COLO829 (cell line): Measurements from ENCODE around the gene CMIP.

Source experiments
- DNase-seq: peaks from one replicate; pipeline ENCODE4 v3.0.0; 2012; ENCODE audit warnings: low spot score

CMIP gene

DNA sequence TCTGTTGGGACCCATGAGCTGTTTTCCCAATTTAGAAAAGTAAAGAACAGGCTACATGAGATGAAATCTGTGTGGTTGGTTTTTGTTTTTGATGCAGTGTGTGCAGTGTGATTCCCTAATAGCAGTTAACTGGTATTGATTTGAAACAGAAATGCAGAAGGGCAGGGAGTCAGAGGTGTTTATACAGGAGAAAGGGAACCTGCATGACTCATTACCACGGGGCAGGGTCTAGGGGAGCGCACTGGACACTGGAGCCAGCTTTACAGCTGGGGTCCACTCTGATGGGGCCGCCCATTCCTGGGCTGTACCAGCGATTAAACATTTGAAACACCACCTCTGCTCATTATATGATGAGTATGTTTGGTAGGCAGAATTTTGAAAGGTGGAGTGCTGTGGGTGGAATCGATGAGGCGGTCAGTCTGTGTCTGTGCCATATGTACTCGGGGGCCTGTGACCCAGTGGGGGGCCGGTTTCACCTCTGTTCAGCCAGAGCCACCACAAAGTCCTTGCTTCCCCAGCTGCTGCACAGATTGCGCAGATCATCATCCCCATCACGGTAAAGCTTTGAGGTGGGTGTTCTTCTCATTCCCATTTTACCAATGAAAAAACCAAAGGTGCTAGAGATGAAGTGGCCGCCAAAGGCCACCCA, 142.5 kb downstream of the CMIP start:
- no peak for DNase-seq

GRCh38 chr16:81587626-81588160, 143.1 kb downstream of the CMIP start:
- no peak for DNase-seq

DNA sequence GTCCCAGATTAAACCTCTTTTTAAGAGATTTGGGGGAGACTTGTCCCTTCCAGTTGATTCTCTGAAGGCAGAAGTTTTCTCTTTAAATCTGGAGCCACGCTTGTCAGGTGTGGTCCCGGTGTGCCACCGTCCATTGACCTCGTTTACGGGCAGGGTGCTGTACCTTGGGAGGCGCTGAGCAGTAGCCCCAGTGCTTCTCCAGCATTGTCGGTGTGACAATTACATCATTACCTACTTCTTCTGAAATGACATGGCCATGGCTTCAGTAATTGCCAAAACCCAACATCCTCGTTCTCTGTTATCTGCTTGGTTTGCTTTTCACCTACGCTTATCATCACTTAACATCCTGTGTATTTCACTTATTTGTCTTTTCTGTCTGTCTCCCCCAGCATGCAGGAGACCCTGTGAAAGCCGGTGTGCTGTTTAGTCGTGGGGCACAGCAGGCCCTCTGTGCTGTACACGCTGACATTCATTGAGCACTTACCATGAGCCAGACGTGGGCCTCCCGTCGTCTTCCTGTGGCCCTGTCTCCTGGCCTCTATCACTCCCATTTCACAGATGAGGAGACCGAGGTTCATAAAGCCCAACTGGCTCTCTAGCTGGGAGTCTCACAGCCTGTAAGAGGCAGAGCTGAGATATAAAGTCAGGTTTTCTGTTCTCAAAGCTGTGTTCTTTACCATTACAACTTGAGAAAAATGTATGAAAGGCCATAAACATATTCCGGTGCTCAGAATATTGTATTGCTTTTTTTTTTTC, 143.9 kb downstream of the CMIP start:
- no peak for DNase-seq

- no peak for DNase-seq
Observed at GRCh38 chr16:81589975-81590650, 145.5 kb downstream of the CMIP start.

GRCh38 chr16:81590714-81591544, 146.3 kb downstream of the CMIP start:
- DNase-seq, result no peak

GRCh38 chr16:81591545-81591870, 146.9 kb downstream of the CMIP start:
- no peak for DNase-seq

DNA sequence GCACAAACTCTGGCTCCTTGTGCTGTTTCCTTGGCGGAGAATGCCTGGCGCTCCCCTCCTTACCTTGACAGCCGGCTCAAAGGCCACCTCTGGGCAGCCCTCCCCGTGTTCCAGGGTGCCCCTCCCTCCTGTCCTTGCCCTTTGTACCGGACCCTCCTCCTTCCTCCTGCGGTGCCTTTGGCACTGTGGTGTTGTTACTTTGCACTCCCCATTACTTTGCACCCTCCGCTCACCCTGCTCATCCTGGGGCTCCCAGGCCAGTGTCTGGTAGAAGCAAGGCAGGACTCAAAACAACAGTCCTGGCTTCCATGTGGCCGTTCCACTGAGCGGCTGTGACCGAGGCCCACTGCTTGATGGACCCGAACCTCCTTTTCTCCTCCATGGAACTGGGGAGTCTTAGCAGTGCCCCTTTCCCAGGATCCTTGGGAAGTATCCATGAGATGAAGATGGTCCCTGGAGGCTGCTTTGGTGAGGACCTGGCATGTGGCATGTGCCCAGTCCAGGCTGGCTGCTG, 147.8 kb downstream of the CMIP start:
- DNase-seq, result no peak

- DNase-seq, result no peak
Observed at GRCh38 chr16:81593481-81593880, 148.9 kb downstream of the CMIP start.

- no peak for DNase-seq
Observed at GRCh38 chr16:81595629-81596292, 151.2 kb downstream of the CMIP start.

DNA sequence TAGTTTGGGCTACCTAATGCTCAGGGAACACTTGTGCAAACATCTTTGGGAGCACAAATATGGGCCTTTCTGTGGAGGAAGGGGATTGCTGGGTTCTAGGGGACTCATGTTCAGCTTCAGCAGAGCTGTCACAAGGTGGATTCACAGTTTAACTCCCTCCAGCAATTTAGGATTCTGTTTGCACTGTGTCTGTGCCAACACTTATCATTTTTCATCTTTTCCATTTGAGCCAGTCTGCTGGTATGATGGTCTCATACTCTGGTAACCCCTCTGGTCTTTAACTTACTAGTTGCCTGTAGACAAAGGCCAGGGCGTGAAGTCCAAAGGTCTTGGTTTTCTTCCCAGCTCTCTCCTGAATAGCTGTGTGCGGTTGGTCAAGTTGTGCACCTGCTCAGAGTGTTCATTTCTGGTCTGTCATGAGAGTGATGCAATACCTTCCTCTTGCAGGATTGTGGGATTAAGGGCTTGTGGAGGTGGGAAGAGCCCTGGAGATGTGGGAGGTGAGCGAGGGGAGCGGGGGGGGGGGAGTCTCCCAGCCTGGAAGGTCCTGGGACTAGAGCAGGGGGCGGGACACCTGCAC, 152.6 kb downstream of the CMIP start:
- DNase-seq, result no peak

GRCh38 chr16:81598083-81598482, 153.5 kb downstream of the CMIP start:
- DNase-seq, result no peak

GRCh38 chr16:81599034-81599744, 154.6 kb downstream of the CMIP start:
- no peak for DNase-seq

GRCh38 chr16:81600275-81600674, 155.7 kb downstream of the CMIP start:
- DNase-seq, result peak; percentile 20

DNA sequence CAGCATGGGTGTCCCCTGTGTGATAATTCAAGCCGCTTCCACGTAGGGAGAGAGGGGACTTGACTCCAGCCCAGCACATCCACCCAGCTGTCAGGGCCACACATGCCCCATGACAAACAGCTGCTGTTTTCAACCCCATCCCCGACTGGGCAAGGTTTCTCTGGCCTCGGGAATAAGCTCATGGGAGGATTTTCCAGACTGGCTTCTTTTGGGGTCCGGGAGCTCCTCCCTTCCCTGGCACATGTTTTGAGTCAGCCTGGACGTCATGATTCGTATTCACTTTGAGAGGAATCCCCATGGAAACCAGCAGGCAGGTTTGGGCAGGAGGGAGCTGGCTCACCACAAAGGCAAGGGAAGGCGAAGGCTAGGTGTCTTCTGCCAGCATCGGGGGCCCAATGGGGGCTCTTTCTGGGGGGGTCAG, 156.4 kb downstream of the CMIP start:
- DNase-seq, result no peak

GRCh38 chr16:81601601-81602255, 157.1 kb downstream of the CMIP start:
- DNase-seq, result no peak

DNA sequence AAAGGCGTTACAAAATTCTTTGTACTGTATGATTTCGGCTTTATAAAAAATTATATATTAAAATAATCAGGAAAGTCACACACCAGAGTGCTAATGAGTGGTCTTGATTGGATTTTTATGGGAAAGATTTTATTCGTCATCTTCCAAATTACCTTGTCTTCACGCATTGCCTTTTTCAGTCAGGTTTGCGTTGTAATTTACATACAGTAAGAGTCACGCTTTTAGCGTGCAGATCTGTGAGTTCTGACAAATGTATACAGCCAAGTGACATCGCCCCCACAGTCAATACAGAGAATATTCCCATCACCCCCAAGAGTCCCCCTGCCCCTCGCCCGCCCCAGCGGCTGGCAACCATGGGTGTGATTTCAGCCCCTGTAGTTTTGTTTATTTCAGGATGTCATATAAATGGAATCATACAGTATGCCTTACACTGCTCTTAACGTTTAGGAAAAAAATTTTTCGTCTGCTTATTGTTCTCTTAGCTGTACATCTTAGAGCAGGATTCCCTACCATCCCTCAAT, 157.7 kb downstream of the CMIP start:
- DNase-seq, result no peak

DNA sequence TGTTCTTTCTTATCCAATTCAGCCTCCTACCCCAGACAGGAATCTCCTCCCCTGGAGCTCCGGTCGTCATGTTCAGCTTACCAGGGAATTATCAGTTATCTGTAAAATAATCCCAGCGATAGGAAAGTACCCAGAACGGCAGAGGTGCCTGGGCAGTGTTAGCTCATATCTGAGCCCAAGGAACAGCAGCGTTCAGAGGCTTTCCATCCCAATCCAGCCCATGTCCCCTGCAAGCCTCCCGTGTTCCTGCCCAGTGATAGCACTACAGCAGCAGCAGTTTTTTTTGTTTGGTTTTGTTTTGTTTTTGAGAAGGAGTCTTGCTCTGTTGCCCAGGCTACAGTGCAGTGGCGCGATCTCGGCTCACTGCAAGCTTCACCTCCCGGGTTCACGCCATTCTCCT, 158.2 kb downstream of the CMIP start:
- no peak for DNase-seq

DNA sequence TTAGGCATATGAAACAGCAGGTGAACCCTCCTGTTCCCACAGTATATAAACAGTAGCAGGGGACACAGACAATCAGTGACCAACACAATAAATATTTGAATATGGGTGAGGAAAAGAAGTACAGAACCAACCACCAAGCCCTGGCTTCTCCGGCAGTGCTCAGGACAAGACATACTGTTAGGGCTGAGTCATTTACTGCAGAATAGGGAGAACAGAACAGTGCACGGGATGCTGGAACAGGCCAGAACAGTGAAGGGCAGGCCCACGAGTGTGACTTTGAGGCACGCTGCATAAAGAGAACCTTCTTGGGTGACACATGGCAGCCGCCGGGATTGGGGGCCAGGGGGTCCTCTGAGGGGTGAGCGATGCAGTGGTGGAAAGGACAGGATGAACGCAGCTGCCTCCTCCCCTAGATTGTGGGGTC, 160.4 kb downstream of the CMIP start:
- DNase-seq, result no peak

GRCh38 chr16:81606039-81606438, 161.4 kb downstream of the CMIP start:
- DNase-seq, result no peak

DNA sequence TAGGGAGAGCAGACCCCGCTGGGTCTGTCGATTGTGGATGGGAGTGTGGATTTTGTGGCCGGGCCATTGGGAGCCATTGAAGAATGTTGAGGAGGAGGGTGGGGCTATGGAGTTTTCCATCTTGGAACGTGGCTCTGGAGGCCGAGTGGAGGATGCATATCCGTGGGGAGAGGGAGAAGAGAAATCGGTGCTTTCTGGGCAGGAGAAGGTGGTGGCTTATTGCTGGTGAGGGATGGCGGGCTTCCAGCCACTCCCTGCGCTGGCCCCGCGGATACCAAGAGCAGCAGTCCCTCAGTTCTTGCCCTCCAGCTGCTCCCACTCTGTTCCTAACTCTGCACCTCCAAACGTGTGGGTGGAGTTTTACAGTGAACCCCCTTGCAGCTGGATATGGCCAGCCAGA, 162.4 kb downstream of the CMIP start:
- no peak for DNase-seq
